ENCODE data around the gene CASZ1.

CASZ1 gene

GRCh38 chr1:10796029-10796944 is at the start of gene CASZ1:
Gene CASZ1, minus strand, starts transcription at chr1:10796646. Its CDS starts 102,757 bp downstream, at chr1:10693889.
- in situ Hi-C loops (cut with HindIII; ENCODE audit: low sequenced_read_pairs) = no loop called here
- H3K4me3 ChIP-seq (ENCODE audit: low read depth, low read length) = peak within 1 kb of the TSS; percentile 46
- TF ChIP-seq, protein P1, sequence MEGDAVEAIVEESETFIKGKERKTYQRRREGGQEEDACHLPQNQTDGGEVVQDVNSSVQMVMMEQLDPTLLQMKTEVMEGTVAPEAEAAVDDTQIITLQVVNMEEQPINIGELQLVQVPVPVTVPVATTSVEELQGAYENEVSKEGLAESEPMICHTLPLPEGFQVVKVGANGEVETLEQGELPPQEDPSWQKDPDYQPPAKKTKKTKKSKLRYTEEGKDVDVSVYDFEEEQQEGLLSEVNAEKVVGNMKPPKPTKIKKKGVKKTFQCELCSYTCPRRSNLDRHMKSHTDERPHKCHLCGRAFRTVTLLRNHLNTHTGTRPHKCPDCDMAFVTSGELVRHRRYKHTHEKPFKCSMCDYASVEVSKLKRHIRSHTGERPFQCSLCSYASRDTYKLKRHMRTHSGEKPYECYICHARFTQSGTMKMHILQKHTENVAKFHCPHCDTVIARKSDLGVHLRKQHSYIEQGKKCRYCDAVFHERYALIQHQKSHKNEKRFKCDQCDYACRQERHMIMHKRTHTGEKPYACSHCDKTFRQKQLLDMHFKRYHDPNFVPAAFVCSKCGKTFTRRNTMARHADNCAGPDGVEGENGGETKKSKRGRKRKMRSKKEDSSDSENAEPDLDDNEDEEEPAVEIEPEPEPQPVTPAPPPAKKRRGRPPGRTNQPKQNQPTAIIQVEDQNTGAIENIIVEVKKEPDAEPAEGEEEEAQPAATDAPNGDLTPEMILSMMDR (IDR thresholded peaks at IDR 0.05; ENCODE audit: low read depth, low read length, missing control alignments) = no peak
- peak; percentile 68 for DNase-seq (ENCODE audit: low read depth)

- TF ChIP-seq, protein P1 (IDR thresholded peaks at IDR 0.05; ENCODE audit: low read depth, low read length, missing control alignments) = no peak
- in situ Hi-C loops (cut with HindIII; ENCODE audit: low sequenced_read_pairs) = loop anchor here (25.0 kb wide), 1 partner anchor 306 kb away; no protein-coding TSS in a partner anchor
- no peak overlapping the region for H3K4me3 ChIP-seq (ENCODE audit: low read depth, low read length)
- no peak for DNase-seq (ENCODE audit: low read depth)
Observed at GRCh38 chr1:10843697-10844096, 47.3 kb upstream of the CASZ1 start.

- no peak overlapping the region for H3K4me3 ChIP-seq (ENCODE audit: low read depth, low read length)
- TF ChIP-seq, protein P1 (IDR thresholded peaks at IDR 0.05; ENCODE audit: low read depth, low read length, missing control alignments) = no peak
- DNase-seq (ENCODE audit: low read depth) = no peak
- in situ Hi-C loops (cut with HindIII; ENCODE audit: low sequenced_read_pairs) = loop anchor here (25.0 kb wide), 1 partner anchor 304 kb away; no protein-coding TSS in a partner anchor
Observed at GRCh38 chr1:10841118-10841517, 44.7 kb upstream of the CASZ1 start.

DNA sequence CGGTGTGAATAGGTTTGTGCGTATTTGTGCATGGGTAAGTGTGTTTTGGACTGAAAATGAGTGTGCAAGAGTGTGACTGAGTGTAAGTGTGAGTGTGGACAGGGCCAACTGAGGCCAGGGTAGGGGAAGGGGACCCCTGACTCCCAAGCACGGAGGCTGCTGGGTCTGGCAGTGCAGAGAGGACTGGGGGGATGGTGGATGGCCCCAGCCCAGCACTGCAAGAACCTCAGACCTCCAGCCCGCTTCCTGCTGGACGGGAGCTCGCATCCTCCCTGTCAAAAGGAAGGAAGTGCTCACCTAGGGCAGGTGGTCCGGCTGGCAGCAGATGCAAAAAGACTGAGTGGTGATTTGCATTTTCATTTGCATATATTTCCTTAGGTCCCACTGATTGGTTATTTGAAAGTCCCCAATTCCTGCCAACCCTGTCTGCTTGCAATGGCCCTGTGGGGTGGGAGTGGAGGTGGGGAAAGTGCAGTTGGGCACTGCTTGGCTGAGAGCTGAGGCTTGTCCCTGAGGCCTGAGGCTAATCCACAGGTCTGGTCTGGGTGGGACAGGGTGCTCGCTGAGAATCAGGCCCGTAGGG is 42.8 kb upstream of the CASZ1 start:
- in situ Hi-C loops (cut with HindIII; ENCODE audit: low sequenced_read_pairs) = loop anchor here (25.0 kb wide), 1 partner anchor 302 kb away; no protein-coding TSS in a partner anchor
- TF ChIP-seq, protein P1 (IDR thresholded peaks at IDR 0.05; ENCODE audit: low read depth, low read length, missing control alignments) = no peak
- DNase-seq (ENCODE audit: low read depth) = no peak
- no peak overlapping the region for H3K4me3 ChIP-seq (ENCODE audit: low read depth, low read length)

- TF ChIP-seq, protein P1 (IDR thresholded peaks at IDR 0.05; ENCODE audit: low read depth, low read length, missing control alignments) = no peak
- H3K4me3 ChIP-seq (ENCODE audit: low read depth, low read length) = no peak overlapping the region
- DNase-seq (ENCODE audit: low read depth) = no peak
- in situ Hi-C loops (cut with HindIII; ENCODE audit: low sequenced_read_pairs) = loop anchor here (25.0 kb wide), 1 partner anchor 301 kb away; no protein-coding TSS in a partner anchor
Observed at GRCh38 chr1:10838541-10838940, 42.1 kb upstream of the CASZ1 start.

DNA sequence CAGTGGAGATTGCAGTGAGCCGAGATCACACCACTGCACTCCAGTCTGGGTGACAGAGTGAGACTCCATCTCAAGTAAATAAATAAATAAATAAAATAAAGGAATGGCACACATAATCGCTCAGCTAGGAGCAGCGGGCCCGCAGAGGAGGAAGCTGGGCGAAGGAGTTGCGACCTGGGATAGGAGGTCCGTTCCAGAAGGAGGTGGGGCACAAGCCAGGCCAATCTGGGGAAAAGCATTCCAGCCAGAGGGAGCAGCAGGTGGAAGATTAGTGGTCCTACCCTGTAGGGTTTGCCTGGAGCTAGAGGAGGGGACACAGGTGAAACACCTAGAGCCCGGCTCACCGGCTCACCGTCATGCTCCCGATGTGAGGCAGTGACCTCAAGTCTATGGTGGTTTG is 40.3 kb upstream of the CASZ1 start:
- TF ChIP-seq, protein P1 (IDR thresholded peaks at IDR 0.05; ENCODE audit: low read depth, low read length, missing control alignments) = no peak
- no peak for DNase-seq (ENCODE audit: low read depth)
- H3K4me3 ChIP-seq (ENCODE audit: low read depth, low read length) = no peak overlapping the region
- in situ Hi-C loops (cut with HindIII; ENCODE audit: low sequenced_read_pairs) = loop anchor here (25.0 kb wide), 1 partner anchor 299 kb away; no protein-coding TSS in a partner anchor

All from astrocyte of the cerebellum (primary cell).